Measurements from ENCODE around the gene FAM3C.

The FAM3C gene

DNA sequence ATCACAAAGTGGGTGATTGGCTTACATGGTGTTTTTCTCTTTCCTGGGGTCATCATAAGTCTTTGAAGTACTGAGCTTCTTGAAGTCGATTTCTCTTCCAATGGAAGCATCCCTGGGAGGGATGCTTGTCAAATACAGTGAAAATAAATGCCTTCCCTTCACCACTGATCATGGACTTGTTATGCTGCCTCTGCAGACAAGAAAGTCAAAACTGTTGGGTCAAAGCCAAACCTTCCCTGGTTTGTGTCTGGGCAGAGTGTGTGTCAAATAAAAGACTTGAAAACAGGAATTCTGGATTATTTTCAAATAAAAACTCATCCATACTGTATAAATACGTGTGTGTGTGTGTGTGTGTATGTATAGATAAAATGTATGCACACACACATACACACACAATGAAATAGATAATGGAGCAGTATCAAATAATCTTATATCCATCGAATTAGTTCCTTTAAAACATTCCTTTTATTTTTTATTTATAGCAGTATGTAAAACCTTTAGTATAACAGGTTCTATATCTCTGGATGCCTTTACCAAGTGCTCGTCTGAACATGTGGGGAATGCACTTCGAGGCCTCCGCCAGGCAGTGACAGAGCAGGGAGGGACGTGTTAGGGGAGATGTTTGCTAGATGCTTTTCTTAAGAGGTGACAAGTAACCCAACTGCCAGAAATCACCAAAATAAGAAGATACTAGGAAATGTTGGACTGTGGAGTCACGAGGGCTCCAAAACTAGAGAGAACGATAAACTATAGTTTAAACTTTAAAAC is 94.5 kb downstream of the FAM3C start:
- DNase-seq (ENCODE audit: low read depth in 4 of 4, low spot score in 1 of 4), result no peak

DNA sequence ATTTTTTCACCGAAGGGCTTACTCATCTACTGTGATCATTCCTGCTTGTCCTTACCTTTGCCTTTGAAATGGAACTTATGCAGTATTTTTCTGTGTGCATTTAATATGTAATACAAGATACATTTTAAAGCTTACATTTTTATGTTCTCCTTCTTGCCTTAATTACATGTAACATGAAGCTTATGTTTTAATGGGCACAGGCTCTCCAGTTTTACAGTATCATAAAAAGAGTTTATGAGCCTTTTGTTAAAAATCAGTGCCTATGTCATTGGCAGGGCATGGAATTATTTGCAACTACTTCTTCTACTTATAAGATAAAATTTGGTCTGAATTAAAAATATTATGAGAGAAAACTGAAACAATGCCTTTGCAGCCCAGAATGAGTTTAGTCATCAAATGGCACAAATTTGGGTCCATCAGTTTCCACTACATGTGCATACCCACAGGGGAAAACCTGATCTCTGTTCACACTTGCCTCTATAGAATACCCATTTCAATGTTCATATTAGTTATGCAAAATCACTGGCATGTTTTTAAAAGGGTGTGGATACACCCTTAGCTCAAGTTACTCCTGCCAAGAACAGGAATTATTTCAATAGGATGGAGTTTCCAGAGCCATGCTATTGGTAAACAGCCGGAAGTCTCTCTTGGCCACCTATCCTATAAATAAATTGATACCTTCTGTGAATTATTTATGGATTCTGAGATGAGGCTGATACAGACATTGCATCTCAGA is 95.3 kb downstream of the FAM3C start:
- no peak for DNase-seq (ENCODE audit: low read depth in 4 of 4, low spot score in 1 of 4)
